Measurements from ENCODE around the gene FOXO3. TPM values are rescaled to one million over a fixed set of nuclear protein-coding genes. Genes with fewer than 3 reads are reported as not detected.

The FOXO3 gene
- total RNA-seq, 1 experiment from 2014 or later: 43.8 TPM

- CTCF ChIA-PET: no interaction called here
- ATAC-seq: no peak
- no peaks in the 10 kb centered on the region for H3K9me3 ChIP-seq (ENCODE audit: control insufficient read depth, insufficient read depth, low read depth, low read length)
- intact Hi-C loops (cut with micrococcal nuclease; ENCODE audit: unreplicated experiment) (no loop called here), in situ Hi-C loops (cut with HindIII; ENCODE audit: low pct_unique_long_range_greater_than_20kb, low sequenced_read_pairs) (no loop called here)
- no TSS peak for BruUV-seq (replicated peaks)
- no peak for TF ChIP-seq POLR2AphosphoS5 (IDR thresholded peaks at IDR 0.05; ENCODE audit: low read depth, low read length)
- TF ChIP-seq CTCF (IDR thresholded peaks at IDR 0.05): no peak
- TF ChIP-seq SIN3A (IDR thresholded peaks at IDR 0.05; ENCODE audit: borderline replicate concordance, insufficient read depth, low read depth, low read length): no peak
- no peak for TF ChIP-seq REST (IDR thresholded peaks at IDR 0.05; ENCODE audit: insufficient read depth in 1 of 2, low read depth in 2 of 2, low read length in 1 of 2)
- no peak for TF ChIP-seq TCF7L2 (IDR thresholded peaks at IDR 0.05; ENCODE audit: low read depth, low read length)
- H3K36me3 ChIP-seq (ENCODE audit: control insufficient read depth, insufficient read depth, low read length): no peaks in the 10 kb centered on the region; the same call in 1 of the 2 replicates
- H3K4me1 ChIP-seq (ENCODE audit: control insufficient read depth, insufficient read depth, low read length): no peaks in the 10 kb centered on the region
- POLR2A ChIA-PET: no interaction called here
- DNase-seq (ENCODE audit: low read depth, low spot score): no peak
- H3K27ac ChIP-seq (ENCODE audit: low read length): no peak overlapping the region
- H3K4me3 ChIP-seq (ENCODE audit: low read depth in 2 of 2, low read length in 2 of 2): no peak overlapping the region
- no peaks in the 10 kb centered on the region for H3K27me3 ChIP-seq (ENCODE audit: control insufficient read depth, insufficient read depth, low read length)
Observed at GRCh38 chr6:108574457-108575141, 13.9 kb downstream of the FOXO3 start.

GRCh38 chr6:108575905-108576494 lies 15.3 kb downstream of the FOXO3 start:
- Histone ChIP-seq H3K4me3 (ENCODE audit: low read depth in 2 of 2, low read length in 2 of 2) (no peak overlapping the region), H3K4me1 (ENCODE audit: control insufficient read depth, insufficient read depth, low read length) (peaks cover 2% of the 10 kb centered on the region), H3K27ac (ENCODE audit: low read length) (no peak overlapping the region), H3K27me3 (ENCODE audit: control insufficient read depth, insufficient read depth, low read length) (no peaks in the 10 kb centered on the region), H3K9me3 (ENCODE audit: control insufficient read depth, insufficient read depth, low read depth, low read length) (no peaks in the 10 kb centered on the region), H3K36me3 (ENCODE audit: control insufficient read depth, insufficient read depth, low read length) (no peaks in the 10 kb centered on the region; the same call in 1 of the 2 replicates)
- POLR2A ChIA-PET: no interaction called here
- CTCF ChIA-PET: no interaction called here
- ATAC-seq (no peak), DNase-seq (ENCODE audit: low read depth, low spot score) (no peak)
- no TSS peak for BruUV-seq (replicated peaks)
- intact Hi-C loops (cut with micrococcal nuclease; ENCODE audit: unreplicated experiment) (no loop called here), in situ Hi-C loops (cut with HindIII; ENCODE audit: low pct_unique_long_range_greater_than_20kb, low sequenced_read_pairs) (no loop called here)
- TF ChIP-seq POLR2AphosphoS5 (IDR thresholded peaks at IDR 0.05; ENCODE audit: low read depth, low read length) (no peak), REST (IDR thresholded peaks at IDR 0.05; ENCODE audit: insufficient read depth in 1 of 2, low read depth in 2 of 2, low read length in 1 of 2) (no peak), CTCF (IDR thresholded peaks at IDR 0.05) (no peak), SIN3A (IDR thresholded peaks at IDR 0.05; ENCODE audit: borderline replicate concordance, insufficient read depth, low read depth, low read length) (no peak), TCF7L2 (IDR thresholded peaks at IDR 0.05; ENCODE audit: low read depth, low read length) (no peak)
